GM19463 (cell line): ENCODE results near the gene MAP4K4.

ENCODE experiments used
- ATAC-seq: cut with Tn5 transposase; IDR thresholded peaks from one replicate; pipeline ENCODE4 v1.9.1; 2021; ENCODE audit warnings: mild to moderate bottlenecking, moderate library complexity; ENCODE audit not compliant: unreplicated experiment

Gene MAP4K4

GRCh38 chr2:101860782-101861181, 163.3 kb downstream of the MAP4K4 start:
- no peak for ATAC-seq

- ATAC-seq: no peak
Observed at GRCh38 chr2:101861382-101861781, 163.9 kb downstream of the MAP4K4 start.

GRCh38 chr2:101863534-101863933, 166.0 kb downstream of the MAP4K4 start:
- ATAC-seq: no peak

- ATAC-seq: no peak
Observed at GRCh38 chr2:101864426-101864825, 166.9 kb downstream of the MAP4K4 start.

GRCh38 chr2:101868525-101868924, 171.0 kb downstream of the MAP4K4 start:
- ATAC-seq: no peak

- ATAC-seq: no peak
Observed at GRCh38 chr2:101869527-101869926, 172.0 kb downstream of the MAP4K4 start.

GRCh38 chr2:101870444-101870843, 172.9 kb downstream of the MAP4K4 start:
- ATAC-seq: no peak

GRCh38 chr2:101871480-101871879, 174.0 kb downstream of the MAP4K4 start:
- ATAC-seq: no peak

- no peak for ATAC-seq
Observed at GRCh38 chr2:101872480-101872879, 175.0 kb downstream of the MAP4K4 start.

GRCh38 chr2:101873543-101873942, 176.0 kb downstream of the MAP4K4 start:
- no peak for ATAC-seq

GRCh38 chr2:101874069-101874468, 176.6 kb downstream of the MAP4K4 start:
- ATAC-seq: no peak

- no peak for ATAC-seq
Observed at GRCh38 chr2:101879466-101879865, 182.0 kb downstream of the MAP4K4 start.

GRCh38 chr2:101881131-101881530, 183.6 kb downstream of the MAP4K4 start:
- no peak for ATAC-seq

GRCh38 chr2:101882769-101883307, 185.3 kb downstream of the MAP4K4 start:
- ATAC-seq: no peak

GRCh38 chr2:101883860-101884259, 186.4 kb downstream of the MAP4K4 start:
- peak; percentile 58 for ATAC-seq

- no peak for ATAC-seq
Observed at GRCh38 chr2:101884423-101884822, 186.9 kb downstream of the MAP4K4 start.

GRCh38 chr2:101887328-101887727, 189.8 kb downstream of the MAP4K4 start:
- ATAC-seq: no peak

- ATAC-seq: no peak
Observed at GRCh38 chr2:101889460-101890098, 192.1 kb downstream of the MAP4K4 start.

- peak; percentile 87 for ATAC-seq
Observed at GRCh38 chr2:101892377-101892776, 194.9 kb downstream of the MAP4K4 start.

- no peak for ATAC-seq
Observed at GRCh38 chr2:101893681-101894381, 196.3 kb downstream of the MAP4K4 start.

GRCh38 chr2:101895039-101895438, 197.5 kb downstream of the MAP4K4 start:
- no peak for ATAC-seq

GRCh38 chr2:101895819-101896322, 198.4 kb downstream of the MAP4K4 start:
- ATAC-seq: no peak
